ENCODE data around the gene CD84. TPM values are rescaled to one million over a fixed set of nuclear protein-coding genes. Genes with fewer than 3 reads are reported as not detected.
"Not testable (repeated sequence)": the region's sequence is repeated elsewhere in the genome, so short reads cannot be mapped to it uniquely, and the experiment has no call there.

Gene CD84
- total RNA-seq, 1 experiment from 2014 or later: not detected

- Histone ChIP-seq H3K4me3 (ENCODE audit: low read depth, low read length, poor library complexity, severe bottlenecking) (no peak overlapping the region), H3K36me3 (ENCODE audit: insufficient read depth, low read length, poor library complexity, severe bottlenecking) (no peaks in the 10 kb centered on the region), H3K27ac (ENCODE audit: low read depth, low read length, poor library complexity, severe bottlenecking) (no peak overlapping the region), H3K4me1 (ENCODE audit: insufficient read depth, low read length, poor library complexity, severe bottlenecking) (no peaks in the 10 kb centered on the region), H3K27me3 (replicated peaks; ENCODE audit: insufficient read depth, low read depth, low read length, poor library complexity) (no peaks in the 10 kb centered on the region), H3K9me3 (ENCODE audit: low read depth, low read length, poor library complexity, severe bottlenecking) (no peaks in the 10 kb centered on the region)
- no peak for DNase-seq (ENCODE audit: low spot score)
- POLR2A ChIA-PET (ENCODE audit: low non-redundant PET): interaction anchor here (0.7 kb wide), 1 partner anchor 1255 kb away, joined by 6 read pairs; no protein-coding TSS in a partner anchor
- intact Hi-C loops (cut with micrococcal nuclease; ENCODE audit: unreplicated experiment): no loop called here
- no peak for TF ChIP-seq CTCF (conservative IDR thresholded peaks at IDR 0.05; ENCODE audit: low read depth, low read length)
- no peak for TF ChIP-seq EZH2 (IDR thresholded peaks at IDR 0.05; ENCODE audit: borderline replicate concordance, low read depth, low read length, poor library complexity, severe bottlenecking)
- BruUV-seq (replicated peaks): no TSS peak
- CTCF ChIA-PET: no interaction called here
Measured at GRCh38 chr1:160567341-160567740, 12.0 kb downstream of the CD84 start.

DNA sequence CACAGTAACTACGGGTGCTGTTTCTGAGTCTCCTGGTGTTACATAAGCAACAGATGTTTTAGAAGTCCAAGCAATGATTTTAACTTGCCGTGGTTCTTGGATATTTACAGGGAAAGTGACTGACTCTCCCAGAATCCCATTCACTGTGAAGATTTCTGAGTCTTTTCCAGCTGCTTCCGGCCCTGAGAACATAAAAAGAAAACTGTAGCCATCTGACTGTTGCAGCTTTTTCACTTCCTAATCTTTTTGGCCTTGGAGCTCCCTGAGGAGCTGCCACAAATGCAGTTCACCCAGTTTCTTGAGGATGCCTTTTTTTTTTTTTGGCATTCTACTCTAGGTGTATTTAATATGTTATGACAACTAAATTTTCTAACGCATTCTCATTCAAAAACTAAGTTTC is 13.7 kb downstream of the CD84 start:
- peaks cover 5% of the 10 kb centered on the region for H3K27me3 ChIP-seq (replicated peaks; ENCODE audit: insufficient read depth, low read depth, low read length, poor library complexity)
- ChIA-PET CTCF (no interaction called here), POLR2A (ENCODE audit: low non-redundant PET) (interaction anchor here (0.5 kb wide), 1 partner anchor 125 kb away, joined by 5 read pairs; no protein-coding TSS in a partner anchor)
- BruUV-seq (replicated peaks): no TSS peak
- no peak for TF ChIP-seq EZH2 (IDR thresholded peaks at IDR 0.05; ENCODE audit: borderline replicate concordance, low read depth, low read length, poor library complexity, severe bottlenecking)
- TF ChIP-seq CTCF (conservative IDR thresholded peaks at IDR 0.05; ENCODE audit: low read depth, low read length): no peak
- no peak overlapping the region for H3K27ac ChIP-seq (ENCODE audit: low read depth, low read length, poor library complexity, severe bottlenecking)
- no peaks in the 10 kb centered on the region for H3K36me3 ChIP-seq (ENCODE audit: insufficient read depth, low read length, poor library complexity, severe bottlenecking)
- H3K4me1 ChIP-seq (ENCODE audit: insufficient read depth, low read length, poor library complexity, severe bottlenecking): no peaks in the 10 kb centered on the region
- no peak for DNase-seq (ENCODE audit: low spot score)
- no peak overlapping the region for H3K4me3 ChIP-seq (ENCODE audit: low read depth, low read length, poor library complexity, severe bottlenecking)
- no peaks in the 10 kb centered on the region for H3K9me3 ChIP-seq (ENCODE audit: low read depth, low read length, poor library complexity, severe bottlenecking)
- intact Hi-C loops (cut with micrococcal nuclease; ENCODE audit: unreplicated experiment): no loop called here

GRCh38 chr1:160563230-160563629 is 16.1 kb downstream of the CD84 start:
- peaks cover 21% of the 10 kb centered on the region for H3K27me3 ChIP-seq (replicated peaks; ENCODE audit: insufficient read depth, low read depth, low read length, poor library complexity)
- DNase-seq (ENCODE audit: low spot score); H3K4me3 ChIP-seq (ENCODE audit: low read depth, low read length, poor library complexity, severe bottlenecking); H3K36me3 ChIP-seq (ENCODE audit: insufficient read depth, low read length, poor library complexity, severe bottlenecking); BruUV-seq (replicated peaks); intact Hi-C loops (cut with micrococcal nuclease; ENCODE audit: unreplicated experiment); POLR2A ChIA-PET (ENCODE audit: low non-redundant PET); H3K4me1 ChIP-seq (ENCODE audit: insufficient read depth, low read length, poor library complexity, severe bottlenecking); H3K9me3 ChIP-seq (ENCODE audit: low read depth, low read length, poor library complexity, severe bottlenecking); H3K27ac ChIP-seq (ENCODE audit: low read depth, low read length, poor library complexity, severe bottlenecking); CTCF ChIA-PET: not testable (repeated sequence)

DNA sequence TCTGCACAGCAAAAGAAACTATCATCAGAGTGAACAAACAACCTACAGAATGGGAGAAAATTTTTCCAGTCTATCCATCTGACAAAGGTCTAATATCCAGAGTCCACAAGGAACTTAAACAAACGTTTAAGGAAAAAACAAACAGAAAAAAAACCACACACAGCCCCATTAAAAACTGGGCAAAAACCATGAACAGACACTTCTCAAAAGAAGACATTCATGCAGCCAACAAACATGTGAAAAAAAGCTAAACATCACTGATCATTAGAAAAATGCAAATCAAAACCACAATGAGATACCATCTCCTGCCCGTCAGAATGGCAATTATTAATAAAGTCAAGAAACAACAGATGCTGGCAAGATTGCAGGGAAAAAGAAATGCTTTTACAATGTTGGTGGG is 16.6 kb downstream of the CD84 start:
- peaks cover 26% of the 10 kb centered on the region for H3K27me3 ChIP-seq (replicated peaks; ENCODE audit: insufficient read depth, low read depth, low read length, poor library complexity)
- BruUV-seq (replicated peaks); intact Hi-C loops (cut with micrococcal nuclease; ENCODE audit: unreplicated experiment); H3K4me1 ChIP-seq (ENCODE audit: insufficient read depth, low read length, poor library complexity, severe bottlenecking); H3K4me3 ChIP-seq (ENCODE audit: low read depth, low read length, poor library complexity, severe bottlenecking); H3K9me3 ChIP-seq (ENCODE audit: low read depth, low read length, poor library complexity, severe bottlenecking); H3K27ac ChIP-seq (ENCODE audit: low read depth, low read length, poor library complexity, severe bottlenecking); DNase-seq (ENCODE audit: low spot score); H3K36me3 ChIP-seq (ENCODE audit: insufficient read depth, low read length, poor library complexity, severe bottlenecking); CTCF ChIA-PET; POLR2A ChIA-PET (ENCODE audit: low non-redundant PET): not testable (repeated sequence)
